GM23338 (cell line): Measurements from ENCODE around the gene FCRL4.

Experiments used
- EZH2 ChIP-seq: fragments of 200-600 bp; sonication (generic); IDR thresholded peaks from one replicate; pipeline ENCODE4 v1.8.0; 2017; ENCODE audit warnings: antibody characterized with exemption, mild to moderate bottlenecking, low read depth; ENCODE audit not compliant: unreplicated experiment
- EZH2phosphoT487 ChIP-seq: fragments of 200-600 bp; sonication (generic); IDR thresholded peaks from one replicate; pipeline ENCODE4 v1.8.1; 2018; ENCODE audit warnings: antibody characterized with exemption; ENCODE audit not compliant: unreplicated experiment
- POLR2AphosphoS5 ChIP-seq: IDR thresholded peaks from 2 replicates; pipeline ENCODE4 v1.6.1; 2016; ENCODE audit warnings: antibody characterized with exemption, low read depth
- REST ChIP-seq: IDR thresholded peaks from one replicate; pipeline ENCODE4 v1.6.1; 2018; ENCODE audit warnings: antibody characterized with exemption; ENCODE audit not compliant: unreplicated experiment
- STAT1 ChIP-seq: IDR thresholded peaks from one replicate; pipeline ENCODE4 v1.6.1; 2016; ENCODE audit warnings: antibody characterized with exemption; ENCODE audit not compliant: unreplicated experiment
- TF ChIP-seq, protein P1 (sequence below), 2 experiments: fragments of 200-600 bp in 1 of 2; sonication (generic) in 1 of 2; conservative IDR thresholded peaks; 2 replicates each; pipeline versions ENCODE4 v1.5.1 to v1.6.1; 2016 to 2017; ENCODE audit warnings: antibody characterized with exemption in 2 of 2, low read depth in 2 of 2, mild to moderate bottlenecking in 2 of 2, moderate library complexity in 1 of 2

DNA sequence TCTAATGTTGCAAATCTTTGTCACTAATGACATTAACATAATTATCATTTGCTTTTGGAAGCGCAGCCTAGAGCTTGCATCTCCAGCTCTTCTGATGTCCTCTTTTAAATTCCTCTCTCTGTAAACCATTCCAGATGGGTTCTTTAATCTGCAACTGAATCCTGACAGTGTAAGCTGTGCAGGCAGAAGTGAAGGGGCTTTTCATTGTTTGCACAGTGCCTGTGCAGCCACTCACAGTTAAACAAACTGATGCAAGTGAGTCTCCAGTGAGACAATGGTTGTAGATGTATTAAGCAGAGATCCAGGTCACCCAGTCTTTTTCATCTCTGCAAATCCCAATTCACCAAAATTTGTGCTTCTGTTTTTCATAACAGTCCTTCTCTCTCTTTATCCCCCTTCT lies 23.0 kb downstream of the FCRL4 start:
- TF ChIP-seq, protein P1, sequence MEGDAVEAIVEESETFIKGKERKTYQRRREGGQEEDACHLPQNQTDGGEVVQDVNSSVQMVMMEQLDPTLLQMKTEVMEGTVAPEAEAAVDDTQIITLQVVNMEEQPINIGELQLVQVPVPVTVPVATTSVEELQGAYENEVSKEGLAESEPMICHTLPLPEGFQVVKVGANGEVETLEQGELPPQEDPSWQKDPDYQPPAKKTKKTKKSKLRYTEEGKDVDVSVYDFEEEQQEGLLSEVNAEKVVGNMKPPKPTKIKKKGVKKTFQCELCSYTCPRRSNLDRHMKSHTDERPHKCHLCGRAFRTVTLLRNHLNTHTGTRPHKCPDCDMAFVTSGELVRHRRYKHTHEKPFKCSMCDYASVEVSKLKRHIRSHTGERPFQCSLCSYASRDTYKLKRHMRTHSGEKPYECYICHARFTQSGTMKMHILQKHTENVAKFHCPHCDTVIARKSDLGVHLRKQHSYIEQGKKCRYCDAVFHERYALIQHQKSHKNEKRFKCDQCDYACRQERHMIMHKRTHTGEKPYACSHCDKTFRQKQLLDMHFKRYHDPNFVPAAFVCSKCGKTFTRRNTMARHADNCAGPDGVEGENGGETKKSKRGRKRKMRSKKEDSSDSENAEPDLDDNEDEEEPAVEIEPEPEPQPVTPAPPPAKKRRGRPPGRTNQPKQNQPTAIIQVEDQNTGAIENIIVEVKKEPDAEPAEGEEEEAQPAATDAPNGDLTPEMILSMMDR (conservative IDR thresholded peaks at IDR 0.05; ENCODE audit: low read depth in 2 of 2): no peak
- TF ChIP-seq REST: no peak
- TF ChIP-seq EZH2phosphoT487: no peak
- no peak for TF ChIP-seq POLR2AphosphoS5
- TF ChIP-seq STAT1: no peak
- no peak for TF ChIP-seq EZH2
